ENCODE data around the gene CASP14. TPM values are rescaled to one million over a fixed set of nuclear protein-coding genes. Genes with fewer than 3 reads are reported as not detected.

Gene CASP14
- polyA plus RNA-seq, 1 donor from 2014 or later, result not detected

GRCh38 chr19:15010501-15011300 lies 38.6 kb upstream of the CASP14 start:
- TF ChIP-seq SMC3 (conservative IDR thresholded peaks at IDR 0.05; ENCODE audit: poor library complexity), result no peak
- TF ChIP-seq TAF1 (IDR thresholded peaks at IDR 0.05; ENCODE audit: low read depth), result no peak
- no peak for TF ChIP-seq POLR2AphosphoS5 (IDR thresholded peaks at IDR 0.05)
- peak; percentile 38 for TF ChIP-seq CTCF (IDR thresholded peaks at IDR 0.05; ENCODE audit: poor library complexity, severe bottlenecking)
- TF ChIP-seq, protein P1, sequence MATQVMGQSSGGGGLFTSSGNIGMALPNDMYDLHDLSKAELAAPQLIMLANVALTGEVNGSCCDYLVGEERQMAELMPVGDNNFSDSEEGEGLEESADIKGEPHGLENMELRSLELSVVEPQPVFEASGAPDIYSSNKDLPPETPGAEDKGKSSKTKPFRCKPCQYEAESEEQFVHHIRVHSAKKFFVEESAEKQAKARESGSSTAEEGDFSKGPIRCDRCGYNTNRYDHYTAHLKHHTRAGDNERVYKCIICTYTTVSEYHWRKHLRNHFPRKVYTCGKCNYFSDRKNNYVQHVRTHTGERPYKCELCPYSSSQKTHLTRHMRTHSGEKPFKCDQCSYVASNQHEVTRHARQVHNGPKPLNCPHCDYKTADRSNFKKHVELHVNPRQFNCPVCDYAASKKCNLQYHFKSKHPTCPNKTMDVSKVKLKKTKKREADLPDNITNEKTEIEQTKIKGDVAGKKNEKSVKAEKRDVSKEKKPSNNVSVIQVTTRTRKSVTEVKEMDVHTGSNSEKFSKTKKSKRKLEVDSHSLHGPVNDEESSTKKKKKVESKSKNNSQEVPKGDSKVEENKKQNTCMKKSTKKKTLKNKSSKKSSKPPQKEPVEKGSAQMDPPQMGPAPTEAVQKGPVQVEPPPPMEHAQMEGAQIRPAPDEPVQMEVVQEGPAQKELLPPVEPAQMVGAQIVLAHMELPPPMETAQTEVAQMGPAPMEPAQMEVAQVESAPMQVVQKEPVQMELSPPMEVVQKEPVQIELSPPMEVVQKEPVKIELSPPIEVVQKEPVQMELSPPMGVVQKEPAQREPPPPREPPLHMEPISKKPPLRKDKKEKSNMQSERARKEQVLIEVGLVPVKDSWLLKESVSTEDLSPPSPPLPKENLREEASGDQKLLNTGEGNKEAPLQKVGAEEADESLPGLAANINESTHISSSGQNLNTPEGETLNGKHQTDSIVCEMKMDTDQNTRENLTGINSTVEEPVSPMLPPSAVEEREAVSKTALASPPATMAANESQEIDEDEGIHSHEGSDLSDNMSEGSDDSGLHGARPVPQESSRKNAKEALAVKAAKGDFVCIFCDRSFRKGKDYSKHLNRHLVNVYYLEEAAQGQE (IDR thresholded peaks at IDR 0.05; ENCODE audit: borderline replicate concordance), result no peak
- TF ChIP-seq EP300 (conservative IDR thresholded peaks at IDR 0.05; ENCODE audit: poor library complexity, severe bottlenecking), result no peak
- peak; percentile 19 for TF ChIP-seq MXI1 (conservative IDR thresholded peaks at IDR 0.05; ENCODE audit: poor library complexity, severe bottlenecking)
- TF ChIP-seq RAD21 (conservative IDR thresholded peaks at IDR 0.05), result no peak
- TF ChIP-seq EZH2 (IDR thresholded peaks at IDR 0.05; ENCODE audit: borderline replicate concordance, insufficient read depth, low read length, poor library complexity, severe bottlenecking), result no peak
- Histone ChIP-seq H4K20me1 (ENCODE audit: insufficient read depth) (no peaks in the 10 kb centered on the region), H3K4me3 (ENCODE audit: low read length) (peak overlapping the region; percentile 65), H3K4me2 (ENCODE audit: low read length) (no peak overlapping the region), H3K27ac (ENCODE audit: low read length) (no peak overlapping the region), H3K9me2 (ENCODE audit: insufficient read depth, low read length) (no peaks in the 10 kb centered on the region), H3K9ac (ENCODE audit: low read length) (peak overlapping the region; percentile 23), H3K36me3 (ENCODE audit: insufficient read depth, low read length) (no peaks in the 10 kb centered on the region), H2AFZ (ENCODE audit: low read depth, low read length) (peak overlapping the region; percentile 8), H3K79me2 (replicated peaks; ENCODE audit: insufficient read depth, low read length) (no peaks in the 10 kb centered on the region), H3K9me3 (ENCODE audit: low read length) (no peaks in the 10 kb centered on the region), H3K27me3 (ENCODE audit: insufficient read depth, low read depth, low read length) (peaks cover 28% of the 10 kb centered on the region), H3F3A (ENCODE audit: insufficient read depth, low read length, poor library complexity, severe bottlenecking) (no peaks in the 10 kb centered on the region)

DNA sequence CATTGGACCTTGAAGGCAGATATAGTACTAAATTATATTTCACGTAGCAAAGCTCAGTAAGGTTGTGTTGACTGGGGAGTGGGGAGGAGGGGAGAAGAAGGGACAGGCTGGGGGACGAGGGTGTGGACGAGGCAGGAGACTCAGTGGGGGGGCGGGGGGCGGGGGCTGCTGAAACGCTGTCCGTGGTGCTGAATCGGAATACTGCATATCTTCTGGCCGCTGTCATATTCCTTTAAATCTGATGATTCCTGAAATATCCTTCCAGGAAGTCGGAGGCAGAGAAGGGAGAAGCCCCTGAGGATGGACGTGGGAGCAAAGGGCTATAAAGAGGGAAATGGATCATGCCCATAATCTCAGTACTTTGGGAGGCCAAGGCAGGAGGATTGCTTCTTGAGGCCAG lies 34.7 kb upstream of the CASP14 start:
- no peaks in the 10 kb centered on the region for H3K9me3 ChIP-seq (ENCODE audit: low read length)
- no peaks in the 10 kb centered on the region for H3F3A ChIP-seq (ENCODE audit: insufficient read depth, low read length, poor library complexity, severe bottlenecking)
- H4K20me1 ChIP-seq (ENCODE audit: insufficient read depth), result no peaks in the 10 kb centered on the region
- no peak overlapping the region for H2AFZ ChIP-seq (ENCODE audit: low read depth, low read length)
- H3K36me3 ChIP-seq (ENCODE audit: insufficient read depth, low read length), result no peaks in the 10 kb centered on the region
- H3K4me2 ChIP-seq (ENCODE audit: low read length), result no peak overlapping the region
- H3K27me3 ChIP-seq (ENCODE audit: insufficient read depth, low read depth, low read length), result peaks cover 33% of the 10 kb centered on the region
- no peak overlapping the region for H3K9ac ChIP-seq (ENCODE audit: low read length)
- TF ChIP-seq SMC3 (conservative IDR thresholded peaks at IDR 0.05; ENCODE audit: poor library complexity) (no peak), EP300 (conservative IDR thresholded peaks at IDR 0.05; ENCODE audit: poor library complexity, severe bottlenecking) (no peak), EZH2 (IDR thresholded peaks at IDR 0.05; ENCODE audit: borderline replicate concordance, insufficient read depth, low read length, poor library complexity, severe bottlenecking) (no peak), RAD21 (conservative IDR thresholded peaks at IDR 0.05) (no peak), TAF1 (IDR thresholded peaks at IDR 0.05; ENCODE audit: low read depth) (no peak), MXI1 (conservative IDR thresholded peaks at IDR 0.05; ENCODE audit: poor library complexity, severe bottlenecking) (no peak), CTCF (IDR thresholded peaks at IDR 0.05; ENCODE audit: poor library complexity, severe bottlenecking) (no peak), POLR2AphosphoS5 (IDR thresholded peaks at IDR 0.05) (no peak)
- TF ChIP-seq, protein P1 (IDR thresholded peaks at IDR 0.05; ENCODE audit: borderline replicate concordance), result no peak
- H3K79me2 ChIP-seq (replicated peaks; ENCODE audit: insufficient read depth, low read length), result no peaks in the 10 kb centered on the region
- H3K4me3 ChIP-seq (ENCODE audit: low read length), result no peak overlapping the region
- no peak overlapping the region for H3K27ac ChIP-seq (ENCODE audit: low read length)
- H3K9me2 ChIP-seq (ENCODE audit: insufficient read depth, low read length), result no peaks in the 10 kb centered on the region
